Sciatic nerve (tissue), 1 donor: ENCODE measurements around the gene ALDH3B1. TPM values are rescaled to one million over a fixed set of nuclear protein-coding genes. Genes with fewer than 3 reads are reported as not detected.

Source experiments
- microRNA-seq: library from miRNA; unstranded; fragments of <30 nt; microRNA quantifications from one replicate; pipeline ENCODE4 v1.2.0, GENCODE V29; 2020
- total RNA-seq: library from RNA; stranded (reverse); fragmentation: NEBNext Ultra II Directional; extraction: Animal tissue kit (Norgen Biotek cat#: 25700); gene quantifications from one replicate; pipeline ENCODE4 v1.2.1, GENCODE V29; 2021
- donor health status: DM: no; HTN: no; CAD: no.

The ALDH3B1 gene
- total RNA-seq, 1 donor from 2014 or later = 46.7 TPM

Small RNA genes lying within 50 kb of the gene (microRNA-seq; reads per million reads assigned to microRNA genes)
- gene MIR4691 = not detected
- not detected for gene MIR6753
- not detected for gene MIR7113

Other genes starting within 250 kb of the ALDH3B1 start
- 37.0 TPM for gene UNC93B1, start 6.2 kb upstream of the ALDH3B1 start, total RNA-seq
- gene NDUFS8, start 20.4 kb downstream of the ALDH3B1 start, total RNA-seq = 63.9 TPM
- 128 TPM for gene TCIRG1, start 28.7 kb downstream of the ALDH3B1 start, total RNA-seq
- 38.0 TPM for gene CHKA, start 111.1 kb downstream of the ALDH3B1 start, total RNA-seq
- 59.0 TPM for gene KMT5B, start 203.0 kb downstream of the ALDH3B1 start, total RNA-seq